MM.1S (cell line): ENCODE data around the gene HLA-C.

Experiments used
- DNase-seq: peaks from one replicate; pipeline ENCODE4 v3.0.0-alpha.2; 2015
- H2AFZ ChIP-seq: fragments of 300-600 bp; sonication (generic); 2 replicates; pipeline ENCODE4 v1.6.0; 2016; ENCODE audit warnings: antibody characterized with exemption, low read length
- H3F3A ChIP-seq: fragments of 300-600 bp; sonication (generic); 2 replicates; pipeline ENCODE4 v1.6.1; 2016; ENCODE audit warnings: mild to moderate bottlenecking, antibody characterized with exemption, low read length, moderate library complexity, mixed read lengths; ENCODE audit not compliant: insufficient read depth
- H3K27ac ChIP-seq: fragments of 300-600 bp; sonication (generic); 2 replicates; pipeline ENCODE4 v1.5.1; 2016; ENCODE audit warnings: mild to moderate bottlenecking, low read length
- H3K27me3 ChIP-seq: fragments of 300-600 bp; sonication (generic); replicated peaks from 2 replicates; pipeline ENCODE4 v1.6.0; 2016; ENCODE audit warnings: low read length; ENCODE audit not compliant: insufficient read depth
- H3K36me3 ChIP-seq: fragments of 300-600 bp; sonication (generic); replicated peaks from 2 replicates; pipeline ENCODE4 v1.6.1; 2016; ENCODE audit warnings: mild to moderate bottlenecking, low read length, mixed read lengths; ENCODE audit not compliant: insufficient read depth
- H3K4me1 ChIP-seq: fragments of 300-600 bp; sonication (generic); 2 replicates; pipeline ENCODE4 v1.6.1; 2016; ENCODE audit warnings: low read length, mixed read lengths
- H3K4me2 ChIP-seq: fragments of 300-600 bp; sonication (generic); 2 replicates; pipeline ENCODE4 v1.6.0; 2016; ENCODE audit warnings: low read depth, low read length
- H3K4me3 ChIP-seq: fragments of 300-600 bp; sonication (generic); 2 replicates; pipeline ENCODE4 v1.5.1; 2016; ENCODE audit warnings: low read length, mixed read lengths
- H3K79me2 ChIP-seq: fragments of 300-600 bp; sonication (generic); 2 replicates; pipeline ENCODE4 v1.6.1; 2016; ENCODE audit warnings: mixed run types, low read length, mixed read lengths
- H3K9ac ChIP-seq: fragments of 300-600 bp; sonication (generic); 2 replicates; pipeline ENCODE4 v1.6.1; 2016; ENCODE audit warnings: low read length, mixed read lengths
- H3K9me2 ChIP-seq: fragments of 300-600 bp; sonication (generic); replicated peaks from 2 replicates; pipeline ENCODE4 v1.6.1; 2016; ENCODE audit warnings: mild to moderate bottlenecking, low read length, mixed read lengths; ENCODE audit not compliant: insufficient read depth
- H3K9me3 ChIP-seq: fragments of 300-600 bp; sonication (generic); replicated peaks from 2 replicates; pipeline ENCODE4 v1.6.1; 2016; ENCODE audit warnings: mild to moderate bottlenecking, low read length, mixed read lengths; ENCODE audit not compliant: insufficient read depth
- H4K20me1 ChIP-seq: fragments of 300-600 bp; sonication (generic); 2 replicates; pipeline ENCODE4 v1.6.1; 2016; ENCODE audit warnings: mild to moderate bottlenecking, low read length, moderate library complexity, mixed read lengths; ENCODE audit not compliant: insufficient read depth
- CTCF ChIP-seq: fragments of 300-600 bp; sonication (generic); IDR thresholded peaks from 2 replicates; pipeline ENCODE4 v1.5.1; 2016; ENCODE audit warnings: antibody characterized with exemption, low read length, mixed read lengths
- EZH2 ChIP-seq: fragments of 300-600 bp; sonication (generic); optimal IDR thresholded peaks from 2 replicates; pipeline ENCODE3; 2017; ENCODE audit warnings: low read depth, mild to moderate bottlenecking, antibody characterized with exemption, low read length, mixed read lengths
- EZH2phosphoT487 ChIP-seq: fragments of 300-600 bp; sonication (generic); IDR thresholded peaks from 2 replicates; pipeline ENCODE4 v1.6.1; 2018; ENCODE audit warnings: antibody characterized with exemption, low read length

Gene HLA-C

GRCh38 chr6:31222496-31222895 is 49.4 kb downstream of the HLA-C start:
- peak overlapping the region; percentile 54 for H2AFZ ChIP-seq
- peak overlapping the region; percentile 49; the same call in 1 of the 2 replicates for H3K4me2 ChIP-seq
- H4K20me1 ChIP-seq = no peaks in the 10 kb centered on the region
- peak; percentile 65 for DNase-seq
- no peaks in the 10 kb centered on the region for H3K27me3 ChIP-seq
- H3K9me2 ChIP-seq = no peaks in the 10 kb centered on the region
- H3K27ac ChIP-seq = peak overlapping the region; percentile 78
- H3K9ac ChIP-seq = peak overlapping the region; percentile 26; the same call in 1 of the 2 replicates
- peaks cover 15% of the 10 kb centered on the region for H3K4me1 ChIP-seq
- no peaks in the 10 kb centered on the region for H3K79me2 ChIP-seq
- TF ChIP-seq EZH2 = no peak
- TF ChIP-seq CTCF = no peak
- no peak for TF ChIP-seq EZH2phosphoT487
- no peaks in the 10 kb centered on the region for H3K36me3 ChIP-seq
- H3F3A ChIP-seq = peaks cover 8% of the 10 kb centered on the region; the same call in 1 of the 2 replicates
- no peak overlapping the region for H3K4me3 ChIP-seq
- no peaks in the 10 kb centered on the region for H3K9me3 ChIP-seq
